ENCODE data around the gene ST8SIA6. TPM values are rescaled to one million over a fixed set of nuclear protein-coding genes. Genes with fewer than 3 reads are reported as not detected.

The ST8SIA6 gene
- total and polyA plus RNA-seq, 2 of the 8 experiments (the other 6 are each of a cell fraction or from before 2014, with no cell fraction given): 0.70 to 1.1 TPM

- H3K4me1 ChIP-seq (replicated peaks in 1 of 4; ENCODE audit: control insufficient read depth in 3 of 4, insufficient read depth in 4 of 4, low read length in 3 of 4): peaks cover 0 to 7% (median 2%) of the 10 kb centered on the region in 4 experiments; a peak in 3 of 7 replicates
- H3K79me2 ChIP-seq (ENCODE audit: control insufficient read depth in 1 of 2, insufficient read depth in 2 of 2, low read length in 2 of 2): no peaks in the 10 kb centered on the region
- no peaks in the 10 kb centered on the region for H3K9me3 ChIP-seq (ENCODE audit: insufficient read depth in 2 of 2, low read depth in 1 of 2, low read length in 1 of 2)
- H2BK20ac ChIP-seq (ENCODE audit: low read length): no peak overlapping the region
- H4K5ac ChIP-seq (ENCODE audit: insufficient read length, low read depth, low read length): no peak overlapping the region
- no peaks in the 10 kb centered on the region for H4K20me1 ChIP-seq (replicated peaks in 1 of 2; ENCODE audit: control insufficient read depth in 1 of 2, insufficient read depth in 2 of 2, low read length in 2 of 2)
- no peaks in the 10 kb centered on the region for H3K27me3 ChIP-seq (replicated peaks in 1 of 4; ENCODE audit: control insufficient read depth in 3 of 4, extremely low read depth in 1 of 4, insufficient read depth in 3 of 4, low read length in 3 of 4)
- no peak overlapping the region for H3K9ac ChIP-seq (replicated peaks in 1 of 4; ENCODE audit: extremely low read depth in 1 of 4, low read depth in 3 of 4, low read length in 3 of 4)
- WGBS, 2 experiments (ENCODE audit: extremely low coverage in 1 of 2, insufficient coverage in 1 of 2, insufficient read length in 1 of 2, insufficient replicate concordance in 2 of 2, low coverage in 1 of 2, low lambda C conversion rate in 2 of 2, missing lambda C conversion rate in 1 of 2): 65% methylated on average over 10 of the region's 10 CpGs; no CpG with 5 or more reads in 1 of the 2 experiments
- ChIA-PET POLR2A (ENCODE audit: partially characterized antibody) (interaction anchor here (1.2 kb wide), 1 partner anchor 11 kb away, joined by 4 read pairs; no protein-coding TSS in a partner anchor), CTCF (ENCODE audit: partially characterized antibody) (interaction anchor here (0.6 to 7.4 kb wide), 49 partner anchors 10 to 1167 kb away, joined by 3 to 93 read pairs (median 4); no protein-coding TSS in a partner anchor)
- no peak overlapping the region for H3K18ac ChIP-seq (ENCODE audit: extremely low read depth, low read length)
- TF ChIP-seq POLR2A (IDR thresholded peaks at IDR 0.05; ENCODE audit: control extremely low read depth in 1 of 2, low read depth in 2 of 2, low read length in 2 of 2) (no peak), RAD21 (IDR thresholded peaks at IDR 0.05 in 1 of 2, conservative IDR thresholded peaks at IDR 0.05 in 1 of 2; ENCODE audit: low read depth in 2 of 2, low read length in 2 of 2) (peak; percentile 57 to 64), YY1 (IDR thresholded peaks at IDR 0.05; ENCODE audit: low read depth, low read length) (peak; percentile 85), CTCF (IDR thresholded peaks at IDR 0.05; ENCODE audit: control extremely low read depth in 1 of 3, insufficient read depth in 1 of 3, low read depth in 1 of 3, low read length in 3 of 3) (peak; percentile 63 to 93 (median 91)), ATF2 (IDR thresholded peaks at IDR 0.05; ENCODE audit: low read length) (no peak)
- H3K79me1 ChIP-seq (ENCODE audit: low read depth, low read length): no peaks in the 10 kb centered on the region
- H2BK120ac ChIP-seq (replicated peaks; ENCODE audit: low read depth, low read length): no peak overlapping the region
- DNase-seq (ENCODE audit: low read depth in 1 of 2, low spot score in 2 of 2) (peak; percentile 23 to 87), FAIRE-seq (peak; percentile 74)
- H2BK5ac ChIP-seq (ENCODE audit: low read depth, low read length): no peak overlapping the region
- H3K56ac ChIP-seq (replicated peaks; ENCODE audit: insufficient read length, low read depth, low read length): no peak overlapping the region
- H2AFZ ChIP-seq (ENCODE audit: low read length): no peak overlapping the region
- H3K14ac ChIP-seq (ENCODE audit: insufficient read length): no peak overlapping the region
- H3K23ac ChIP-seq (ENCODE audit: insufficient read length): no peak overlapping the region
- H2BK15ac ChIP-seq (ENCODE audit: low read length): no peak overlapping the region
- H3K27ac ChIP-seq (ENCODE audit: low read depth, low read length): no peak overlapping the region
- no peaks in the 10 kb centered on the region for H3K36me3 ChIP-seq (ENCODE audit: control insufficient read depth in 2 of 4, insufficient read depth in 4 of 4, low read length in 3 of 4)
- H3K4me3 ChIP-seq (ENCODE audit: extremely low read depth in 1 of 4, insufficient read depth in 2 of 4, low read depth in 3 of 4, low read length in 4 of 4): no peak overlapping the region
- H2BK12ac ChIP-seq (ENCODE audit: low read depth, low read length): no peak overlapping the region
- no peak overlapping the region for H4K8ac ChIP-seq (ENCODE audit: extremely low read depth, insufficient read depth, low read length)
- H4K91ac ChIP-seq (replicated peaks; ENCODE audit: insufficient read length, low read length): no peak overlapping the region
- H2AK5ac ChIP-seq (ENCODE audit: low read depth, low read length): no peak overlapping the region
- H3K4ac ChIP-seq (replicated peaks; ENCODE audit: insufficient read length, low read depth, low read length): no peak overlapping the region
- no peak overlapping the region for H3K4me2 ChIP-seq (ENCODE audit: insufficient read depth in 1 of 2, low read depth in 2 of 2, low read length in 2 of 2)
- peaks cover 3% of the 10 kb centered on the region for H3K23me2 ChIP-seq (ENCODE audit: low read depth, low read length)
Observed at GRCh38 chr10:17375936-17376584, 78.3 kb downstream of the ST8SIA6 start.

Measured in H1 (cell line).